ENCODE measurements around the gene ARMH1. TPM values are rescaled to one million over a fixed set of nuclear protein-coding genes. Genes with fewer than 3 reads are reported as not detected.

Gene ARMH1
- total and polyA plus RNA-seq, 4 experiments from 2014 or later = 26.0 to 74.5 (median 47.2) TPM

Other genes with a start within 250 kb of the ARMH1 start
- 1 to 10 TPM; 1.7 to 2.2 TPM for gene TMEM53, start 233 bp upstream of the ARMH1 start, total RNA-seq
- gene TMEM53, start 233 bp upstream of the ARMH1 start, polyA plus RNA-seq = 1 to 10 TPM; 3.5 to 5.7 TPM
- not detected for gene RNU5D-1, start 56.5 kb downstream of the ARMH1 start, total RNA-seq
- not detected for gene RNU5D-1, start 56.5 kb downstream of the ARMH1 start, polyA plus RNA-seq
- 1 to 10 TPM; 1.4 to 1.5 TPM for gene KIF2C, start 65.1 kb downstream of the ARMH1 start, total RNA-seq
- under 1 TPM in 1 of 2 donors, not detected in 1; 0.16 TPM for gene KIF2C, start 65.1 kb downstream of the ARMH1 start, polyA plus RNA-seq
- 1,000 to 10,000 TPM; 2,728 to 2,811 TPM for gene RPS8, start 100.8 kb downstream of the ARMH1 start, total RNA-seq
- 1,000 to 10,000 TPM in 1 of 2 donors, 100 to 1,000 TPM in 1; 778 to 1,323 TPM for gene RPS8, start 100.8 kb downstream of the ARMH1 start, polyA plus RNA-seq
- 1 to 10 TPM; 1.2 to 1.6 TPM for gene BEST4, start 113.5 kb downstream of the ARMH1 start, total RNA-seq
- gene BEST4, start 113.5 kb downstream of the ARMH1 start, polyA plus RNA-seq = under 1 TPM in 1 of 2 donors, not detected in 1; 0.20 TPM
- gene PLK3, start 125.7 kb downstream of the ARMH1 start, total RNA-seq = 100 to 1,000 TPM; 151 to 153 TPM
- 10 to 100 TPM; 37.3 to 43.7 TPM for gene PLK3, start 125.7 kb downstream of the ARMH1 start, polyA plus RNA-seq
- gene DYNLT4, start 132.6 kb downstream of the ARMH1 start, total RNA-seq = under 1 TPM in 1 of 2 experiments, not detected in 1; 0.47 TPM
- 1 to 10 TPM; 1.0 to 1.6 TPM for gene DYNLT4, start 132.6 kb downstream of the ARMH1 start, polyA plus RNA-seq
- gene BTBD19, start 133.8 kb downstream of the ARMH1 start, total RNA-seq = 10 to 100 TPM; 14.8 to 16.8 TPM
- gene BTBD19, start 133.8 kb downstream of the ARMH1 start, polyA plus RNA-seq = under 1 TPM; 0.25 to 0.26 TPM
- 1 to 10 TPM; 1.3 to 1.4 TPM for gene PTCH2, start 168.5 kb downstream of the ARMH1 start, total RNA-seq
- under 1 TPM in 1 of 2 donors, not detected in 1; 0.20 TPM for gene PTCH2, start 168.5 kb downstream of the ARMH1 start, polyA plus RNA-seq